Stimulated activated naive CD4-positive, alpha-beta T cell (primary cell): Measurements from ENCODE around the gene ZBTB7A.

Experiments used
- DNase-seq, 6 experiments: peaks; one replicate each; lab custom pipeline; 2025; lab: John Stamatoyannopoulos, UW

The ZBTB7A gene

DNA sequence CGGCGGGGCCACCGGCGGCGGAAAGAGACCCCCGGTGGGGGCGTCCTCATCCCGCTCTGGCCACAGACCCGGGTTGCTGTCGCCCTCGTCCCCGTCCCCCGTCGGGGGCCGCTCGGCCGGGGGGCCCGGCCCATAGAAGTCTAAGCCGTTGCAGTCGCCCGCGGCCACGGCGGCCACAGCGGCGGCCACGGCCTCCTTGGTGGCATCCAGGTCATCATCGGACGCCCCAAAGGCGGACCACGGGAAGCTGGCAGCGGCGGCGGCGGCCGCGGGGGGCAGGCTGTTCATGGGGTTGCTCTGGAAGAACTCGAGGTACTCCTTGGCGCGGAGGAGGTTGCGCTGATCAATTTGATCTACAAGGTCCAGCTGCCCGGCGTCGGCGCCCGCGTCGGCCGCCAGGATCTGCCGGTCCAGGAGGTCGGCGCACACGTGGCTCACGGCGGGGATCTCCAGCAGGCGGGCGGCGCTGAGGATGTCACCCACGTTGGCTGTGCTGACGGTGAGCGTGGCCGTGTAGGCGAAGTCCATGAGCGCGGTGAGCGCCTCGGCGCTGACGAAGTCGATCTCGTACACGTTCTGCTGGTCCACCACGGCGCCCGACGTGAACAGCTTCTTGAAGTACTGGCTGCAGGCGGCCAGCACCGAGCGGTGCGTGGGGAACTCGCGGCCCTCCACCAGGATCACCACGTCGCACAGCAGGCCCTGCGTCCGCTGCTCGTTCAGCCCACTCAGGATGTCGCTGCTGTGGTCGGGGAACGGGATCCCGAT is 12.1 kb downstream of the ZBTB7A start:
- no peak for DNase-seq

DNA sequence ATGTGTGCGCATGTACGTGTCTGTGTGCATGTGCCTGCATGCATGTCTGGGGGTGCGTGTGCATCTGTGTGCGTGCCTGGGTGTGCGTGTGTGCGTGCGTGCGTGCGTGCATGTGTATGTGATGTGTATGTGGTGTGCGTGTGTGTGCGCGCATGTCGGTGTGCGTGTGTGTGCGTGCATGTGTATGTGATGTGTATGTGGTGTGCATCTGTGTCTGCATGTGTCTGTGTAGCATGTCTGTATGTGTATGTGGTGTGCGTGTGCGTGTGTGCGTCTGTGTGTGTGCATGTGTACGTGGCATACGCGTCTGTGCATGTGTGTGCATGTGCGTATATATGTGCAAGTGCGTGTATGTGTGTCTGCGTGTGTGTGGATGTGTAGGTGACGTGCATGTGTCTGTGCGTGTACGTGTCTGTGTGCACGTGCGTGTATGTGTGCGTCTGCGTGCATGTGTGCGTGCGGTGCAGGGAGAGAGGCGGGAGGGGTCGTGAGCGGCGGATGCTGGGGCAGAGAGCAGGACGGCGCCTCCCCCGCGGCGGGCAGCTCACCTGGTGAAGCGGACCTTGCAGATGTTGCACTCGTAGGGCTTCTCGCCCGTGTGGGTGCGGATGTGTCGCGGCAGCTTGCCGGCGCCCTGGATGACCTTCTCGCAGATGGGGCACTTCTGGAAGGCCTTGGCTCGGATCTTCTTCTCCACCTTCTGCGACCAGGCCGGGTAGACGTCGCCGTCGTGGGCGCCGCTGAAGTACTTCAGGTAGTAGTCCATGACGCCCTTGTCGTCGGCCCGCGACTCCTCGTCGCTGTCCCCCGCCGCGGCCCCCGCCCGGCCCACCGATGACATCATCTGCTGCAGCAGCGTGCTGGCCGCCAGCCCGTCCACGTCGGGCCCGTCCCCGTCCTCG is 13.0 kb downstream of the ZBTB7A start:
- DNase-seq = no peak

DNA sequence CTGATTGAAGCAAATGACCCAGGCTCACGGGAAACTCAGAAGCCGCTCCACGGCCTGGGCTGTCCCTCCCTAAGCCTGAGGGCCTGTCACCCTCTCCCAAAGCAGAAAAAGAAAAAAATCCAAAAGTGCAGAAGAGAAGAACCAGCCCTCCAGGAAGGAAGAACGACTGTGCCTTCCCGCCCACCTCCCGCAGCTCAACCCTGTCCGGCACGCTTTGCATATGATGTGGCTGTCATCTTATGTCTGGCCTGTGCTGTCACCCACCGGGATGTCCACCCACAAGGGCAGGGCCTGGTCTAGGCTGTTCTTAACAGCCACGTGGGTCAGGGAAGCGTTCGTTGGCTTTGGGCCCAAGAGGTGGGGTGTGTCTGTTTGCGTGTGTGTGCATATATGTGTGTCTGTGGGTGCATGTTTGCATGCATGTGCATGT is 13.7 kb downstream of the ZBTB7A start:
- no peak for DNase-seq

DNA sequence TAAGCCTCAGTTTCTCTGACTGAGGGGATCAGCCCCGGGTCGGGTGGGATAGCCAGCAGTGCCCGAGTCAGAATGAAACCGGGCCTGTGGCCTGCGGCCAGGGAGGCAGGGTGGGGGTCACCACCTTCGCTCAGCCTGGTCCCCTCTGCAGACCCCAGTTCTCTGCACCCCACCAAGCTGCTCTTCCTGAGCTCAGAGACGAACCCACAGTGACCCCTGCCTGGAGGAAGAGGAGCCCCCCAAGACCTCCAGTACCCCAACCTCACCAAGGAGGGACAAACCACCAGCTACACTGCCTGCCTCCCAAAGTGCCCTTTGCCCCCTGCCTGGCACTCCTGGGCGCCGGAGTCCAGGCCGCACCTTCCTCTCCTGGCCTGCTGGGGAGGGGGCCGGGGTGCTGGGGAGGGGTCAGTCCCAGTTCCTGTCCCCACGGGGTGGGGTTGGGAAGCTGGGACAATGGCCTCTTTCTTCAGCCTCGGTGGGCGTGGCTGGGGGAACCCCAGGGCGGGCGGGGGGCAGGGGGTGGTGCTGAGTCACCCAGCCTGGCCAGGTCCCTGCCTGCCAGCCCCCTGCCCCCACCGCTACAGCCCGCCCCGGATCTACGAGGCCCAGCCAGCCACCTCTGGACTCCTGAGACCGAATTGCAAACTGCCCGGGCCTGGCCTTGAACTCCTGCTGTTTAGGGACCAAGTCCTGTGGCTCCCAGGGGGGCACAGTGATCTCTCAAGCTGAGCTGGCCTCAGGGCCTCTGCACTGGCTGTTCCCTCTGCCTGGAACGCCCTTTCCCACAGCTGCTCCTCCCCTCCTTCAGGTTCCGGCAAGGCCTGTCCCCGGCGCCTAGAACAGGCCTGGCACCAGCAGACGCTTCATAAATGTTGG is 14.3 kb downstream of the ZBTB7A start:
- DNase-seq = no peak

DNA sequence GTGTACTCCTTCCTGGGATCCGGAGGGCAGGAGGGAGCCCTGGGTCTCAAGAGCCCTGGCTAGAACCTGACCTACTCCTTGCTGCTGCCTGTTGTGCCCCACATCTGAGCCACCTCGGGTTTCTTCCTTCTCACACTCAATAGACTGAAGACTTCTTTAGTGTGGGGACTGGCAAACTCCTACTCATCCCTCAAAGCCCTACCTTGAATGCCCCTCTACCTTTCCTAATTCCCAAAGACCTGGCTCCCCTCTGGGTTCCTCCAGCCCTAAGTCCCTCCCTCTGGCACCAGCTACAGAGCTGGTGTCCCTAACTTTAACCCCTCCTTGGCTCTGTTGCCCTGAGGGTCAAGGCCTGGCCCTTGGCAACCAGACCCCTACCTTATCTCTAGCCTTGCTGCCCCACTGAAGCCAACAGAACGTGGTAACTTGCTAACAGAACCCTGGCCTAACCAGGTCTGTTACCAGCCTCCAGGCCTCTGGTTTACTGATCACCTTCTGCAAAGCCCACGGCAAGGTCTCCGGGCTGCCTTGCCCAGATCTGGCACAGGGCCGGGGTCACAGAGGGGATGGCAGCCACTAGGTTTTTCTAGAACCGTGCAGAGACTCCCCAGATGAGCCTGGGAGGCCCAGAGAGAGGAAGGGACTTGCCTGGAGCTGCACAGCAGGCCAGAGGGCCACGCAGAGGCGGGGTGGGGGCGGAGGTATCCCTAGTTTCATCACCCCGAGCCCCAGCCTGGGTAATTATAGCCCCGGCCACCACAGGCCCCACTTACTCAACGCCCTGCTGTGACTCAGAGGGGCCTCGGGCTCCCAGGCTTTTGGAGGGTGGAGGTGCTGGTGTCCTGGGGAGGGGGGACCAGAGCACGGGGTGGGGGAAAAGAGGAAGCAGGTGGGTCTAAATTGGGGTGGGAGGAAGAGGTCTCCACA is 15.3 kb downstream of the ZBTB7A start:
- no peak for DNase-seq

DNA sequence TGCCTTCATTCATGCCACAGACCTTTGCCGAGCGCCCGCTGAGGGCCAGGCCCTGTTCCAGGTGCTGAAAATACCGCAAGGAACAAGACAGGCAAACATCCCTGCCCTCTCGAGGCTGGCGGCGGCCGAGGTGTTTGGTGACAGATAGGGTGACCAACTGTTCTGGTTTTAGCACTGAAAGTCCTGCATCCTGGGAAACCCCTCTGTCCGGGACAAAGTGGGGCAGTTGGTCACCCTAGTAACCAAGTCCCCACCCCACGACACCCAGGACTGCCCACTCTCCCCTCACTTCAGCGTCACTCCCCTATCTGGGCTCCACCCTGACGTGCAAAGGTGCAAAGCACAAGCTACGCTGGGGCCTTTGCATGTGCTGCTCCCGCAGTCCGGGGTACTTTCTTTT is 17.3 kb downstream of the ZBTB7A start:
- DNase-seq = no peak

DNA sequence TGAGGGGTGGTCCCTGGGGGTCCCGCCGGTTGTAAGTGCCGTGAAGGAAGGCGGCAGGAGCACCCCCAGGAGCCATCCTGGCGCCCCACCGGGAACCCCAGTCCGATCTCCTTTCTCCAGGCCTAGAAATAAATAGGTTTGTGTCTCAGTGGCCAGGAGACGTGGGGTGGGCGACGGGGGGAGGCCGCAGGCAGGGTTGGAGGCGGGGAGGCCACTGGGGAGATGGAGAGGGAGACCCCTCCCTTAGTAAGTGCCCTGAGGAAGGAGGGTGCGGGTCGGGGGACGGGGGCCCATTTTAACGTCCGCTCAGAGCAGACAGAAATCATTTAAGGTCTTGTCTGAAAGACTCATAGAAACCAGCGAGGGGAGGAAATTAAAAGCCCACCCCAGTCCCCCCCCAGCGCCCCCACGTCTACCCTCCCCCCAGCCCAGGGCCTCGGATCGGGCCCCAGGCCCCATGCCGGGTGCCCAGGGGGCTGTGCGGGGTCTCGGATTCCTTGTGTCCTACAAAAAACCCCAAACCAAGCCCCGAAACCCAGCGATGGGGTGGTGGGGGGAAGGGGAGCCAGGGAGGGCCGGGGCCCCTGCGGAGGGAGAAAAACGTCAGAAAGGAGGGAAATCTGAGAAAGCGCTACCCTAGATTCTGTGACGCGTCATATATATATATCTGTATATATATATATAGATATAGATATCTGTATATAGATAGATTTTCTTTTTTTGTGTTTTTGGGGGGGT is 19.6 kb downstream of the ZBTB7A start:
- no peak for DNase-seq

DNA sequence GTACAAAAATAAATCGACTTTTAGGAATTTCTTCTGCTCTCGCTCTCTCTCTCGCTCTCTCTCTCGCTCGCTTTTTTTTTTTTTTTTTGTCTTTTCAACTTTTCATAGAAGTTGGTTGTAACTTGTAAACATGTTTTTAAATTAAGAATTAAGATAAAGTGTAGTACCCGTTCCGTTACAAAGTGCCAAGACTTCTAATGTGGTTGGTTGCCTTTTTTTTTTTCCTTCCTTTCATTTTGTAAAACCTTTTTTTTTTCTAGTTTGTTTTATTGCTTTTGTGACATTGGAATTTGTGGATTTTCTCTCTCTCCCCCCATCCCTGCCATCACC is 20.4 kb downstream of the ZBTB7A start:
- DNase-seq = peak in 1 of 6 experiments; percentile 50

DNA sequence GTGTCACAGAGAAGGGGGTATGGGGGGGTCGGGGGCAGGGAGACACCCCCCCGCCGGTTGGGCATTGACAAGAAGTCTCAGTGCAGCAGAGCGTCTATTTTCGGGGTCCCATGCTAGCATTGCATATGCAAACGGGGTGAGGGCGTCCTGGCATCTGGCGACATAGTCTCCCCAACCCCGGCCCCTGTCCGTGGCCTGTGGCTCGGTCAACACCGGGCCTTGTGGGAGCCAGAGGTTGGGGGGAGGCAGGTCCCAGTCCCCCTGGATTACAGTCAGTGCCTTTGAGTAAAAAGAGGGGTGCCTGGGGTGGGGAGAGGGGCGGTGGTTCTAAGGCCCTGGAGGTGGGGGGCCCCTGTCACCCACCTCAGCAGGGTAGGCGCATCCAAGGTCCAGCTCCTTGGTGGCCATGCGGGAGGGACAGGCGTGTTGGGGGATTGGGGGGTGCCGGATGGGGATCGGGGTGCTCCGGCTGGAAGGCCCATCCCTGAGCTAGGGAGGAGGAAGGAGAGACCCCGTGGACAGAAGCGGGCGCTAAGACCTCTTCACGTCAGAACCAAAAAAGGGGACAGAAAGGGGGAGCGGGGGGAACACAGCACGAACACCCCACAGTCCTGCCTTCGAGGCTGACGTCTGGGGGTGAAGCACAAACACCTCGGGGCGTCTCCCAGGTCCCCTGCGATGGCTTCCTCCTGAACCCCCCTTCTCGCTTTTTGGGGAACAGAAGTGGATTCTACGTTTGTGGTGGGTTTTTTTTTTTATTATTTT is 20.9 kb downstream of the ZBTB7A start:
- no peak for DNase-seq

DNA sequence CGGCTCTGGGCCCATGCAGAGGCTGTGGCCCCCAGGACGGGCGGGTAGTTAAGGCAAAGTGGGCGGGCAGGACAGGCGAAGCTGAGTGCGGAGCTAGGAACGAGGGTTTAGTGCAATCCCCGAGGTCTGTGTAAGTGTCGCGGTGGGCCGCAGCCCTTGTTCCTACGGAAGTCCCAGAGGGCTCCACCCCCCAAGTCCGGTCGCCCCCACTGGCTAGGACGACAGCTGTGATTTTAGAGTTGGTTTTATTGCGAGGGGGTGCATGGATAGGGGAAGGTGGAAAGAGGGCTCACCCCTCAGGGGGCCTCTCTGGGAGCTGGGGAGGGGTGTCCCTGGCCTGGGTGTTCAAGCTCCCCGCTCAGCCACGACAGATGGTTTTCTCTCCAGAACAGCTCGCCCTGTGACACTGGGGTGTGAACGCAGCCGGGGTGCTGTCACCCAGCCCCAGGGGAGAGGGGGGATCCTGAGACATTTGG is 21.7 kb downstream of the ZBTB7A start:
- DNase-seq = no peak

DNA sequence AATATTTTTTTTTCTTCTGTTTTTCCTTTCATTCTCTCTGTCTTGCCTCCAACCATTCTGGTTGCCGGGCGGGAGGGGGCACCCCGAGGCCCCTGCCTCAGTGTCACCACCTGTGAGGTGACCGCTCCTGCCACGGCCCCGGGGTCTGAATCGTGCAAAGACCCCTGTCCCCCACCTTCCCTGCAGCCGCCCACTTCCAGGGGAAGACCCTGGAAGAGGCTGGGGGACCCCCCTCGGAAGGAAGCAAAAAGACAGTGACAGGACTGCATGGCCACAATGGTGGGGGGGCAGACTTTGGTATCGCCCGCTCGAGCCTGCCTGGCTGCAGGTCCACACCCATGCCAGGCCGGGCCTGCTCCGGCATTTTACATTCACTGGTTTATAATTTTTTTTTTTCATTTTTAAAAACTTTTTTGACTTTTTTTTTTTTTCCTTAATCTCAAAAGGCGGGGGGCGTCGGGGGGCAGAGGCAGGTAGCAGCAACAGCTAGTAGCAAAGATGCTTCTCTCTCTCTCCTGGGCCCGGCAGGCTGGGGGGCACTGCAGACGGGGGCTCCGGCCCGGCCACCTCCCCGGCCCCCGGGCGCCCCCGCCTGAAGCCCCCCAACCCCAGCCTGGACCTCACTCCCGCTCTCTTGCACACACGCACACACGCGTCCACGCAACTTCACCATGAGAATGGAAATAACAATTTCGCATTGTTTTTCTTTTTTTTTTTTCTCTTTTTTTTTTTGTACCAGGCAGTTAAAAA is 22.6 kb downstream of the ZBTB7A start:
- DNase-seq = no peak

DNA sequence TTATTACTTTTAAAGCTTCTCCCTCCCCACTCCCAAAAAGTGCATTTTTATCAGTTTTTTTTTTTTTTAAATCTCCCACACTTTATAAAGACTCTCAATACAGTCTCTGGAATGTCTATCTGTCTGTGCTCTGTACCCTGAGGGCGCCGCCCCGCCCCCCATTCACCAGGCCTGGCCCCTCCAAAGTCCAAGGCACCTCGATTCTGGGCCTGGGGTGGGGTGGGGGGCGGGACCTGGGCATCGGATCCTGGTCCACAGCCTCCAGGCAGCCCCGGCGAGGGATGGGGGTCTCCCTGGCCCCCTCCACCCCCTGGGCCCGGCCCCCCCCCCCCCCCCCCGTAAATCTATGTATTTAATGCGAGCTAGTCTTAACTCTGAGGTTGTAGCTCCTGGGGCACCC is 23.3 kb downstream of the ZBTB7A start:
- DNase-seq = no peak

DNA sequence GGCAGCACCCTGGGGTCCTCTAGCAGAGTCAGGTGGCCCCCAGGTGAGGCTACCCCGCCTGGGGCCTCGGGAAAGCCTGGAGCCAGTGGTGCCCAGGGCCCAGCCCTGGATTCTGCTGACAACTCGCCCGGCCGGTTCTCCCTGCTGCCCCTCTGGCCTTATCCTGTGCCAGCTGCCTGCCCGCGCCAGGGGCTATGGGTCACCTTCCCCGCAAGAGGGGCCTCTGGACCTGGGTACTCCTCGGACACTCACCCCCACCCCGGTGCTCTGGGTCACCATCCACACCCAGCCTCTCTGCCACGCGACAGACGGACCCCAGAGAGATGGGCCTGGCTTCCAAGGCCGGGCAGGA is 24.0 kb downstream of the ZBTB7A start:
- DNase-seq = no peak

DNA sequence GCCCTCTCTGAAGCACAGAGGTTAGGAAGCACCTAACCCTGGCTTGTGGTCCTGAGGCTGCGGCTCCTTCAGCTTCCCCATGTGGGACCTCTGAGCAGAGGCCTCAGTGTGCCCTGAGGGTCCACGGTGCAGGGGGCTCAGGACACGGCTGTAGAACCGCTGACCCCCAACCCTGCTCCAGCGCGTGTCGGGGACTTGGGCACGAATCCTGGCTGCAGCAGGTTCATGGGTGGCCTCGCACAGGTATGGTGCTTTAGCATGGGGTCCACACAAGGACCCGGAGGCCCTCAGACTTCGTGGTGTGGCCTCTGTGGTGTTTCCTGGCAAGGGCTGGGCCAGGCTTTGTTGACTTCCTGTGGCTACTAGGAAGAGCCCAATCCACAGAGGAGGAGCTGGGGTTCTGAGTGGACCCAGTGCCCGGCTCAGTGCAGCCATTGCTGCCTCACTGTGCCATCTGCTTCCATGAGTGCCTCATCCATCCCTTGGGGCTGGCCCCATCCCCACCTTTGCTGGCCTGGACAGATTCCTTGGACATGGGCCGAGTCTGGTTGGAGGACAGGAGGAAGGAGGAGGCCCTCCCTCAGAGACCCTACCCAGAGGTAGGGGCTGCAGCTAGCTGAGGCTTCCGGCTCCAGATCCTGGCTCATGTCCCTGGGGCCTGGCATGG is 24.5 kb downstream of the ZBTB7A start:
- no peak for DNase-seq

DNA sequence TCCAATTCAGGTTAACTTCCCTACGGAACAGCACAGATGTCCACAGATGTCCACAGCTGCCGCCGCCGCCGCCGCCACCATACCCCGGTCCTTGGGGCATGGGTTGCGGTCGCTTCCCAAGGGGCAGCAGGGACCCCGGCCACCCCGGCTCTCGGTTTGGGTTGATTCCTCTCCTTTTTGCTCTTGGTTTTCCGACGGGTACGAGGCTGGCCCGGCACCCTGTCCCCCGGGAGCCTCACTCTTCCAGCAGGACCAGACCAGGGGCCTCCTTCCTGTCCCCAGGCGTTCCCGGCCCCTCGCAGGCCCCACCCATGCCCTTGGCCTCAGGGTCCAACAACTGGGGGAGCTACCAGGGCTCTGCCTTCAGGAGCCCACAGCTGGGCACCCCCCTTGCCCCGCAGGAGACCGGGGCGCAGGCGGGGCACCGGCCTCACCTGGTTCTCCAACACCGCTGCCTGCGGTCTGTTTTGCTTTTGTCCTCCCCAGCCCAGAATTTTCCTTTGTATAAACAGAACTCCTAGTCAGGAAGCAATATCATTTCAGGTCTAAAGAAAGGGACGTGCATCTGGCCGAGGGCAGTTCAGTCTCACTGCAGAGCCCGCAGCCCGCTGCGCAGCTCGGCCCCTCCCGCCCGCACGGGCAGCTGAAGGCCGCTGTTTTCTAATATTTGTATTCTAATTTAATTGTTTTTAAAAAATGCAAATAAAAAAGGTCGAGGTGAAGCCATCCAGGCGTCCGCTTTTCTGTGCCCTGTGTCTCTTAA is 27.9 kb downstream of the ZBTB7A start:
- DNase-seq = no peak

DNA sequence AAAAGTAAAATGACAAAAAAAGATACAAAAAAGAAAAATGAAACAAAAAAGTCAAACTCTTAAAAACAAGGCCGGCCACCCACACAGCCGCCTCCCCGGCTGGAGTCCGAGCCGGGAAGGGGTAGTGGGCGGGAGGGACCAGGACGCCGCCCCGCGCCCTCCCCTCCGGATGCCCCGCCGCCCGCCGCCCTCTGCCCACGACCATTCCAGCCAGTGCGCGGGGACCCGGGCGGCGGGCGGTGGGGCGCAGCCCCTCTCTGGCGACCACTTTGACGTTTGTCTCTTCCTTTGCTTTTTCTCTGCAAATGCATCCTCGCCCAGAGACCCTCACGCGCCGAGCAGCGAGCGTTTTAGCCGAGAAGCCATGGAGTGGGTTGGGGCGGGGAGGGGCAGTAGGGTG is 28.6 kb downstream of the ZBTB7A start:
- no peak for DNase-seq

DNA sequence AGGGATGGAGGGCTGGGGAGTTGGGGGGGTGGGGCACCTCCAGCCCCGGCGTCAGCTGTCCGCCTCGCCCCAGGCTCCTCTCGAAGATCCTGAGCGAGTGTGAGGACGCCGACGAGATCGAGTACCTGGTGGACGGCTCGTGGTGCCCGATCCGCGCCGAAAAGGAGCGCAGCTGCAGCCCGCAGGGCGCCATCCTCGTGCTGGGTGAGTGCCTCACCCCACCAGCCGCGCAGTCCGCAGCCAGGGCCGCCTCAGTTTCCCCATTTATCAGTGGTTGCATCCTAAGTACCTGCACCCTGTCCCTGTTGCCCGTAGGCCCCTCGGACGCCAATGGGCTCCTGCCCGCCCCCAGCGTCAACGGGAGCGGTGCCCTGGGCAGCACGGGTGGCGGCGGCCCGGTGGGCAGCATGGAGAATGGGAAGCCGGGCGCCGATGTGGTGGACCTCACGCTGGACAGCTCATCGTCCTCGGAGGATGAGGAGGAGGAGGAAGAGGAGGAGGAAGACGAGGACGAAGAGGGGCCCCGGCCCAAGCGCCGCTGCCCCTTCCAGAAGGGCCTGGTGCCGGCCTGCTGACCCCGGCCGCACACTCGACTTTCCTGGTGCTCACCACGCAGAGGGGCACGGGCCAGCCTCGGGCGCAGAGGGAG is 29.3 kb downstream of the ZBTB7A start:
- no peak for DNase-seq
